Gastroesophageal sphincter (tissue), 4 donors: Measurements from ENCODE around the gene PTPRD. TPM values are rescaled to one million over a fixed set of nuclear protein-coding genes. Genes with fewer than 3 reads are reported as not detected.

ENCODE experiments used
- ATAC-seq: fragments of 150-250 bp; one replicate; pipeline ENCODE4 v1.9.1; 2016; ENCODE audit warnings: mild to moderate bottlenecking, moderate library complexity
- H3K27ac ChIP-seq, 4 donors: fragments of 200-600 bp; sonication (generic) in 3 of 4; 1 replicate in 3 of 4; 2 replicates in 1 of 4; pipeline ENCODE4 v1.5.1; 2016 to 2019
- H3K27me3 ChIP-seq: fragments of 200-600 bp; sonication (generic); one replicate; pipeline ENCODE4 v1.5.1; 2019
- H3K36me3 ChIP-seq, 2 donors: fragments of 200-600 bp; sonication (generic); one replicate each; pipeline ENCODE4 v1.5.1; 2019; ENCODE audit warnings: control low read depth in 1 of 2
- H3K4me1 ChIP-seq, 3 donors: fragments of 200-600 bp; sonication (generic); 1 replicate in 2 of 3; 2 replicates in 1 of 3; pipeline ENCODE4 v1.5.1; 2016 to 2019; ENCODE audit warnings: control low read depth in 2 of 3
- H3K4me3 ChIP-seq, 2 donors: fragments of 200-600 bp; sonication (generic); one replicate each; pipeline ENCODE4 v1.5.1; 2019; ENCODE audit warnings: mild to moderate bottlenecking in 1 of 2, moderate library complexity in 1 of 2
- H3K9me3 ChIP-seq, 3 donors: fragments of 200-600 bp; sonication (generic); one replicate each; pipeline ENCODE4 v1.5.1; 2017 to 2019; ENCODE audit warnings: control low read depth in 2 of 3
- EP300 ChIP-seq: sonication (generic); formaldehyde crosslinking; IDR thresholded peaks from one replicate; pipeline ENCODE4 v1.6.1; 2017; ENCODE audit warnings: antibody characterized with exemption, mild to moderate bottlenecking
- POLR2A ChIP-seq, 2 donors: fragments of 450-650 bp; IDR thresholded peaks; one replicate each; pipeline ENCODE4 v1.6.1; 2017; ENCODE audit warnings: antibody characterized with exemption in 2 of 2, mild to moderate bottlenecking in 2 of 2, moderate library complexity in 1 of 2
- POLR2AphosphoS5 ChIP-seq: sonication (generic); formaldehyde crosslinking; IDR thresholded peaks from one replicate; pipeline ENCODE4 v1.6.1; 2017; ENCODE audit warnings: antibody characterized with exemption
- WGBS, 2 donors: methylation state at CpG; one replicate each; pipeline ENCODE4 v1.1.5; 2018; ENCODE audit warnings: low coverage in 1 of 2; 5-methylcytosine and 5-hydroxymethylcytosine counted together
- total RNA-seq, 4 donors: library from RNA; depleted of rRNA; stranded (reverse); fragments of >200 nt; gene quantifications; one replicate each; pipeline ENCODE4 v1.1.0, GENCODE V29; 2016
- TF ChIP-seq, protein P1 (sequence below), 4 experiments: fragments of 200-600 bp in 2 of 4; fragments of 450-650 bp in 2 of 4; sonication (generic) in 1 of 4; IDR thresholded peaks; one replicate each; pipeline ENCODE4 v1.5.1; 2017 to 2019; ENCODE audit warnings: antibody characterized with exemption in 4 of 4, mild to moderate bottlenecking in 2 of 4, moderate library complexity in 2 of 4

PTPRD gene
- total RNA-seq, 4 donors from 2014 or later = 3.5 to 53.9 (median 15.8) TPM

DNA sequence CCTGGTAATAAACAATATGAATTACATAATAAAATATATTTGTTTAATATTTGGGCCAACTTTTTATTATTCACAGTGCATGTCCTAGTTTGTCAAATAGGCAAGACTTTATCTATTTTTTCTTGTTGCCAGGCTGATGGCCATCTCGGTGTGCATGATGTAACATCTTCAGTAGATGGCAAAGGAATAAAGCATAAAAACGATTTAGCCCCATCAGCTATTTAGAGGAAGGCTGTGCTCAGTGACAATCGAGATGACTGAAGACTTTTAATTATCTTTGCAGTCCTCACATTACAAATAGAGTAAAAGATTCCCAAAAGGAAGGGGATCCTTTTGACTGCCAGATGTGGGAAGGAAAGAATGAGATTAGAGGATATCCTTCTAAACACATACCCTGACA lies 358.5 kb downstream of the PTPRD start:
- no peak for ATAC-seq
- TF ChIP-seq, protein P1, sequence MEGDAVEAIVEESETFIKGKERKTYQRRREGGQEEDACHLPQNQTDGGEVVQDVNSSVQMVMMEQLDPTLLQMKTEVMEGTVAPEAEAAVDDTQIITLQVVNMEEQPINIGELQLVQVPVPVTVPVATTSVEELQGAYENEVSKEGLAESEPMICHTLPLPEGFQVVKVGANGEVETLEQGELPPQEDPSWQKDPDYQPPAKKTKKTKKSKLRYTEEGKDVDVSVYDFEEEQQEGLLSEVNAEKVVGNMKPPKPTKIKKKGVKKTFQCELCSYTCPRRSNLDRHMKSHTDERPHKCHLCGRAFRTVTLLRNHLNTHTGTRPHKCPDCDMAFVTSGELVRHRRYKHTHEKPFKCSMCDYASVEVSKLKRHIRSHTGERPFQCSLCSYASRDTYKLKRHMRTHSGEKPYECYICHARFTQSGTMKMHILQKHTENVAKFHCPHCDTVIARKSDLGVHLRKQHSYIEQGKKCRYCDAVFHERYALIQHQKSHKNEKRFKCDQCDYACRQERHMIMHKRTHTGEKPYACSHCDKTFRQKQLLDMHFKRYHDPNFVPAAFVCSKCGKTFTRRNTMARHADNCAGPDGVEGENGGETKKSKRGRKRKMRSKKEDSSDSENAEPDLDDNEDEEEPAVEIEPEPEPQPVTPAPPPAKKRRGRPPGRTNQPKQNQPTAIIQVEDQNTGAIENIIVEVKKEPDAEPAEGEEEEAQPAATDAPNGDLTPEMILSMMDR (IDR thresholded peaks at IDR 0.05) = no peak
- no peak for TF ChIP-seq POLR2A (IDR thresholded peaks at IDR 0.05)
- no peak for TF ChIP-seq POLR2AphosphoS5
- TF ChIP-seq EP300 = no peak
- no peaks in the 10 kb centered on the region for H3K36me3 ChIP-seq
- H3K27me3 ChIP-seq = no peaks in the 10 kb centered on the region
- H3K9me3 ChIP-seq = no peaks in the 10 kb centered on the region
- no peaks in the 10 kb centered on the region for H3K4me1 ChIP-seq
- H3K27ac ChIP-seq = no peak overlapping the region
- WGBS, 2 donors = 33 to 36% methylated on average over 3 of the region's 3 CpGs
- no peak overlapping the region for H3K4me3 ChIP-seq

DNA sequence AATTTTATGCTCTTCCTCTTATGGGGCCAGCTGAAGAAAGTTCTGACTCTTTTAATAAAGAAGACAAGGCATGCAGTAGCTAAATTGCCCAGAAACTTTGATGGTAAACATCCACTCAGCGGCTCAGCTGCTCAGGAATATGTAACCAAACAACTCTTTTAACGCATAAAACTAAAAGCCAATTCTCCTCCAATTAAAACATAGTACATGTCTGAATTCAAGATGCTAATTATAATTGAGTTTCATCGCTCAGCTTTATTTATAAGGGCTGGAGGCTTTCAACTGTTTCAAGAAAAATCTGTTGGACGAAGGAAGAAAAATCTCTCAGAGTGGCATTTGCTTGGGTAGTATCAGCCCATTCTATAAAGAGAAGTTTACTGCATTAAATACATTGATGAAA lies 359.5 kb downstream of the PTPRD start:
- Histone ChIP-seq H3K9me3 (no peaks in the 10 kb centered on the region), H3K27me3 (no peaks in the 10 kb centered on the region), H3K36me3 (no peaks in the 10 kb centered on the region), H3K4me3 (no peak overlapping the region), H3K27ac (no peak overlapping the region), H3K4me1 (no peaks in the 10 kb centered on the region)
- TF ChIP-seq, protein P1 (IDR thresholded peaks at IDR 0.05) = no peak
- TF ChIP-seq EP300 (no peak), POLR2A (IDR thresholded peaks at IDR 0.05) (no peak), POLR2AphosphoS5 (no peak)
- no peak for ATAC-seq
- 85 to 90% methylated on average over 4 of the region's 4 CpGs for WGBS, 2 donors

DNA sequence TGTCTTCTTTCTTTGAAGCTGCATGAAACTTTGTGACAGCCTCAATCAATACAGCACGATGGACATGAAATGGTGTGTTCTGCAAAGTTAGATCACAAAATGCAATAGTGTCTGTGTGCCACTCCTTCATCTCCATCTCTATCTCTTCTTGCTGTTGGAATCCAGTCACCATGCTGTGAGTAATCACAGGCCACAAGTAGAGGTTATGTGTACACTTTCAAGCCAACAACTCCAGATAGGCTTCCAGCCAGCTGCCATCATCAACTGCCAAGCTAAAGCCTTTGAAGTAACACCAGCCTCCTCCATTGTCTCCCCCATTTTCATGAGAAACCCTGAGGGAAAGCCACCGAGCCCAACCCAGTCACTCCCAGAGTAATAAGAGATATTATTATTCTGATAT lies 360.6 kb downstream of the PTPRD start:
- no peaks in the 10 kb centered on the region for H3K9me3 ChIP-seq
- no peak overlapping the region for H3K27ac ChIP-seq
- H3K4me3 ChIP-seq = no peak overlapping the region
- H3K36me3 ChIP-seq = no peaks in the 10 kb centered on the region
- no peaks in the 10 kb centered on the region for H3K27me3 ChIP-seq
- 86 to 91% methylated on average over 2 of the region's 2 CpGs for WGBS, 2 donors
- H3K4me1 ChIP-seq = no peaks in the 10 kb centered on the region
- TF ChIP-seq POLR2AphosphoS5 (no peak), POLR2A (IDR thresholded peaks at IDR 0.05) (no peak), EP300 (no peak)
- TF ChIP-seq, protein P1 (IDR thresholded peaks at IDR 0.05) = no peak
- no peak for ATAC-seq

DNA sequence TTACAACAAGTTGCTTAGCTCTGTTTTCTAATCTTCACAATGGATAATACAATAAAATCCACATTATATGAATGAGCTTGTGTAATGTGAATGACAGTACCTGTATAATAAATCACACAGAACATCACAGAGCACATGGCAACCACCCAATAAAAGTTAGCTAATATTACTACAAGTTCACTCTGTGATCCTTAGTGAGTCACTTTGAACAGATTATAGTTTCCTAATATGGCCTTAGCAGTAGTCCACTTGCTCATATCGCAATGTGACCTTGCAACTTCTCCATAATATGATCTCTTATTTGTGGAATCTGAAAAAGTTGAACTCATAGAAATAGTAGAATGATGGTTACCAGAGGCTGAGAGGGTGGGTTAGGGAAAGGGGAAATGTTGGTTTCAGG lies 361.3 kb downstream of the PTPRD start:
- Histone ChIP-seq H3K4me3 (no peak overlapping the region), H3K4me1 (no peaks in the 10 kb centered on the region), H3K27ac (no peak overlapping the region), H3K36me3 (no peaks in the 10 kb centered on the region), H3K27me3 (no peaks in the 10 kb centered on the region), H3K9me3 (no peaks in the 10 kb centered on the region)
- WGBS, 2 donors = 88% methylated on average over 1 of the region's 1 CpG; no CpG with 5 or more reads in 1 of the 2 donors
- no peak for ATAC-seq
- TF ChIP-seq POLR2A (IDR thresholded peaks at IDR 0.05) (no peak), EP300 (no peak), POLR2AphosphoS5 (no peak)
- TF ChIP-seq, protein P1 (IDR thresholded peaks at IDR 0.05) = no peak

DNA sequence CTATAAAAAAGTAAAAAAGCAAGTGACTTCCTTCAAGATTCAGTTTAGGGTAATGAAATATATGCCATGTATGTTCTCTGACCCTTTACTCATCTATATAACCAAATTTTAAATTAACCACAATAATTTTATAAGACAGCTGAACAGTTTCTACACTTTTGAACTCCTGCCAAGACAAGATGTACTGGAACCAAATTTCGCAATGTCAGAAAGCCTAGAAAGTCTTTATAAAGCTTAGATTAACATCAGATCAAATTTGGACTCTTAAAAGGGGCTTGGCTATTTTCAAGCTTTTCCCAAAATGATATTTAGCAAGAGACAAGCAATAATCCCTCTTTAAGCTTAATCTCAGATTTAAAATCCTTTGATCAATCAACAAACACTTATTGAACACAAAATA lies 362.6 kb downstream of the PTPRD start:
- WGBS, 2 donors = 38 to 63% methylated on average over 1 of the region's 1 CpG
- H3K4me1 ChIP-seq = no peaks in the 10 kb centered on the region
- no peak for ATAC-seq
- no peaks in the 10 kb centered on the region for H3K9me3 ChIP-seq
- no peaks in the 10 kb centered on the region for H3K27me3 ChIP-seq
- no peak overlapping the region for H3K4me3 ChIP-seq
- no peak overlapping the region for H3K27ac ChIP-seq
- TF ChIP-seq, protein P1 (IDR thresholded peaks at IDR 0.05) = no peak
- TF ChIP-seq POLR2AphosphoS5 = no peak
- H3K36me3 ChIP-seq = no peaks in the 10 kb centered on the region
